GM18868 (cell line): ENCODE measurements around the gene GALNT11.

Experiments
- ATAC-seq: cut with Tn5 transposase; IDR thresholded peaks from one replicate; pipeline ENCODE4 v1.9.1; 2021; ENCODE audit warnings: mild to moderate bottlenecking, moderate library complexity; ENCODE audit not compliant: unreplicated experiment

GALNT11 gene

GRCh38 chr7:152144557-152145245 is 119.2 kb downstream of the GALNT11 start:
- no peak for ATAC-seq

- no peak for ATAC-seq
These were observed 120.5 kb downstream of the GALNT11 start for GRCh38 chr7:152145853-152146466.

- ATAC-seq: no peak
These were observed 123.2 kb downstream of the GALNT11 start for GRCh38 chr7:152148706-152149105.

GRCh38 chr7:152149363-152149762 is 123.9 kb downstream of the GALNT11 start:
- no peak for ATAC-seq

GRCh38 chr7:152152267-152152666 is 126.8 kb downstream of the GALNT11 start:
- ATAC-seq: no peak

- peak; percentile 92 for ATAC-seq
These were observed 133.5 kb downstream of the GALNT11 start for GRCh38 chr7:152158801-152159587.

DNA sequence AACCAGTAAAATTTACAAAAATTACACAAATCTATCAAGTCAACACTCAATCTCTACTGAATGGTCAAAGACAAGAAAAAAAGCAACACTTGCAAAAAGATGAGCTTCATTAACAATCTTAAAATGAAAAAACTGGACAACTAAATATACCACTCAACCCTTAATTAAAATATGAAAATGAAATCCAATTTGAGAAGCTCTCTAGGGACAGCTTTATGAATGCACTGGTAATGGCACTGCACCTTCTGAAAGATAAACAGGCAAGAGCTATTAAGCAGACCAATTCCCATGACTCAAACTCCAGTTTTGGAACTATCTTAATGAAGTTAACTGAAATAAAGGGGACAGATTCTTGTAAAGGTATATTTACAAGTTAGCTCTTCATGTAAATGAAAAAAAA is 135.7 kb downstream of the GALNT11 start:
- ATAC-seq: no peak

- no peak for ATAC-seq
These were observed 136.8 kb downstream of the GALNT11 start for GRCh38 chr7:152162287-152162686.
